ENCODE measurements around the gene PIK3C3. TPM values are rescaled to one million over a fixed set of nuclear protein-coding genes. Genes with fewer than 3 reads are reported as not detected.

Gene PIK3C3
- total RNA-seq, 1 donor from 2014 or later, result 65.3 TPM

- Mint-ChIP-seq H3K4me3 (no peak overlapping the region), H3K27ac (no peak overlapping the region), H3K4me1 (no peaks in the 10 kb centered on the region), H3K36me3 (ENCODE audit: low read depth) (peaks cover 45% of the 10 kb centered on the region), H3K9me3 (no peaks in the 10 kb centered on the region), H3K27me3 (no peaks in the 10 kb centered on the region)
- no peak for TF ChIP-seq CTCF (IDR thresholded peaks at IDR 0.05)
- intact Hi-C loops (cut with micrococcal nuclease), result no loop called here
- ATAC-seq (ENCODE audit: low read depth), result no peak
- POLR2A ChIA-PET, result no interaction called here
- no peak for DNase-seq
- CTCF ChIA-PET, result no interaction called here
Observed at GRCh38 chr18:41985914-41986313, 30.9 kb downstream of the PIK3C3 start.

DNA sequence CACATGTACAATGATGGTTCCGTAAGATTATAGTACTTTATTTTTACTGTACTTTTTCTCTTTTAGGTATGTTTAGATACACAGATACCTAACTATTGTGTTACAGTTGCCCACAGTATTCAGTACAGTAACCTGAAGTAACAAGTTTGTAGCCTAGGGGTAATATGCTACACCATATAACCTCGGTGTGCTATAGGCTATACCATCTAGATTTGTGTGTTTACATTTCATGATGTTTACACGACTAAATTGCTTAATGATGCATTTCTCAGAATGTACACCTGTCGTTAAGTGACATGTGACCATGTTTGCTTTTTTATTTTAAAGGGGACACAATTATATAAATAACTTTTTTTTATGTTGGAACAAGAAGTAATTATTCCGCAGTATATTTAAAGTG is 34.5 kb downstream of the PIK3C3 start:
- Mint-ChIP-seq H3K4me1 (no peaks in the 10 kb centered on the region), H3K9me3 (no peaks in the 10 kb centered on the region), H3K27me3 (no peaks in the 10 kb centered on the region), H3K27ac (no peak overlapping the region), H3K4me3 (no peak overlapping the region), H3K36me3 (ENCODE audit: low read depth) (peaks cover 55% of the 10 kb centered on the region)
- no peak for ATAC-seq (ENCODE audit: low read depth)
- CTCF ChIA-PET, result no interaction called here
- no peak for TF ChIP-seq CTCF (IDR thresholded peaks at IDR 0.05)
- intact Hi-C loops (cut with micrococcal nuclease), result no loop called here
- no peak for DNase-seq
- POLR2A ChIA-PET, result no interaction called here

DNA sequence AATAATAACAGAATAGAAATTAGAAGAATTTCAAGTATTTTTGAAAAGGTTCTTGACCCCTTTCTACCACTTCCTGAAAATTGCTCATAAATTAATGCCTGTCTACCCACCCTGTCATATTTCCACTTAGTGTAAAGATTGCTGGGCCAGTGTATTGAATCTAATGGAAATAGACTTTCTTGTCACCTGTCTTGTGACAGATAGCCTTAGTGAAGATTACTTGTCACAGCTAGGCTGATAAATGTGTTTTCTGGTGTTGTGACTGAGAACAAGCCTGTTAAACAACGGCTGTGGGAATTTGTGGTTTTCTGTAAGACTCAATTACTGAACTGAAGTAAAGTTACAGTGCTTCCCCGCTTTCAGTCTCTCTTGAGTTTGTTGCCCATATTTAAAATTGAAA is 37.0 kb downstream of the PIK3C3 start:
- no peaks in the 10 kb centered on the region for H3K27me3 Mint-ChIP-seq
- intact Hi-C loops (cut with micrococcal nuclease), result no loop called here

GRCh38 chr18:41992703-41993102 is 37.7 kb downstream of the PIK3C3 start:
- TF ChIP-seq CTCF (IDR thresholded peaks at IDR 0.05), result no peak
- DNase-seq (no peak), ATAC-seq (ENCODE audit: low read depth) (no peak)
- Mint-ChIP-seq H3K27me3 (no peaks in the 10 kb centered on the region), H3K4me3 (no peak overlapping the region), H3K36me3 (ENCODE audit: low read depth) (peaks cover 60% of the 10 kb centered on the region), H3K9me3 (no peaks in the 10 kb centered on the region), H3K27ac (no peak overlapping the region), H3K4me1 (no peaks in the 10 kb centered on the region)
- intact Hi-C loops (cut with micrococcal nuclease), result no loop called here
- ChIA-PET POLR2A (no interaction called here), CTCF (no interaction called here)

More for the DNA sequence above, 37.0 kb downstream of the PIK3C3 start:
- TF ChIP-seq CTCF (IDR thresholded peaks at IDR 0.05), result no peak
- ChIA-PET POLR2A (no interaction called here), CTCF (no interaction called here)
- ATAC-seq (ENCODE audit: low read depth) (no peak), DNase-seq (no peak)
- H3K4me1 Mint-ChIP-seq, result no peaks in the 10 kb centered on the region
- no peaks in the 10 kb centered on the region for H3K9me3 Mint-ChIP-seq
- H3K36me3 Mint-ChIP-seq (ENCODE audit: low read depth), result peaks cover 56% of the 10 kb centered on the region
- no peak overlapping the region for H3K4me3 Mint-ChIP-seq
- H3K27ac Mint-ChIP-seq, result no peak overlapping the region

DNA sequence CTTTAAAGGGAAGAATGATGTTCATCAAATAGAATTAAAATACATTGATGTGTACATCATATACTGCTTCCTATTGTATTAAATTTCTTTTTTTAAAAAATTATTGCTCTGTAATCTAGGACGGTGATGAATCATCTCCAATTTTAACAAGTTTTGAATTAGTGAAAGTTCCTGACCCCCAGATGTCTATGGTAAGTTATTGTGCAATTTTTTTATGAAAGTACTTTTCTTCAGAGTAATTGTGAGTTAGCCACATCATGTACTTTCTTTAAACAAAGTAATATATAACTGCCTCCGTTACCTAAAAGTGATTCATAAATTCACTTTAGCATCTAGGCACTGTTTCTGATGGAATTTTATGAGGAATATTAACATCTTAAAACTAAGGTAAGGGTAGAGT is 38.1 kb downstream of the PIK3C3 start:
- Mint-ChIP-seq H3K4me1 (no peaks in the 10 kb centered on the region), H3K36me3 (ENCODE audit: low read depth) (peaks cover 61% of the 10 kb centered on the region), H3K9me3 (no peaks in the 10 kb centered on the region), H3K4me3 (no peak overlapping the region), H3K27me3 (no peaks in the 10 kb centered on the region), H3K27ac (no peak overlapping the region)
- no peak for DNase-seq
- intact Hi-C loops (cut with micrococcal nuclease), result no loop called here
- ChIA-PET CTCF (interaction anchor here (0.9 kb wide), 1 partner anchor 35 kb away, joined by 3 read pairs; no protein-coding TSS in a partner anchor), POLR2A (no interaction called here)
- ATAC-seq (ENCODE audit: low read depth), result no peak
- no peak for TF ChIP-seq CTCF (IDR thresholded peaks at IDR 0.05)
